ENCODE data around the gene SENP5. TPM values are rescaled to one million over a fixed set of nuclear protein-coding genes. Genes with fewer than 3 reads are reported as not detected.
A peak's percentile ranks its signal among the peaks of the same experiment; 100 is the strongest.

The SENP5 gene
- total and polyA plus RNA-seq, 2 of the 8 experiments (the other 6 are each of a cell fraction or from before 2014, with no cell fraction given), result 6.7 to 27.3 TPM

DNA sequence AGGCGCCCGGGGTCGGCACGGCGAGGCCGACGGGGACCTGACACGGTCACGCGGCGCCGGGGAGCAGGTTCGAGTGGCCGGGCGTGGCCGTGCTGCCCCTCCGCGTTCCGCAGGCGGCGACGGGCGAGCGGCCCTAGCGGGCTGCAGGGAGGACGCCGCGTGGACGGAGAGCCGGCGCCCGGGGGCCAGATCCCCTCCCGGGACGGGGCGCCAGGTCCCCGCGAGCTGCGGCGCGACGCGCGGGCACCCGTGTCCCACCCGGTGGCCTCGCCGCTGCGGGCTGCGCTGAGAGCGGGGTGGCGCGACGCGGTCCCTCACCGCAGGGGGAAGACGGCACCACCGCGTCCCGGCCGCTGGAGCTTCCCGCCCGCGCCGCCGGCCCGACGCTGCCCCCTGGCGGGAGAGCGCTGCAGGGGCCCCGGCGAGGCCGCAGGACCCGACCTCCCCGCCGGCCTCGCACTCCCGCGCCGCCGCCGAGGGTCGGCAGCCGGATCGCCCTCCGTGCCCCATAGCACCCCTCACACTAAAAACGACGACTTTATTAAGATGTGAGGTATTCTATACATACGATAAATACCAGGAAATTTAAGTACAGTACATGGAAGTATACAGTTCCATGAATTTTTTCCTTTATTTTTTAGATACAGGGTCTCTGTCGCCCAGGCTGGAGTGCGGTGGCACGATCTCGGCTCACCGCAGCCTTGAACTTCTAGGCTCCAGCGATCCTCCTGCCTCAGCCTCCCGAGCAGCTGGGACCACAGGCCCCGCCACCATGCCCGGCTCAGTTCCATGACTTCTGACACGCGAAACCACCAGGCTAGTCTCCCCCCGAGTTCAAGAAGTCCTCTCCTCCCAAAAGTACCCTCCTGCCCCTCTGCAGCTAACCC lies 102.2 kb downstream of the SENP5 start:
- WGBS, 2 experiments (ENCODE audit: extremely low coverage in 1 of 2, insufficient coverage in 1 of 2, insufficient read length in 1 of 2, insufficient replicate concordance in 2 of 2, low coverage in 1 of 2, low lambda C conversion rate in 2 of 2, missing lambda C conversion rate in 1 of 2), result 18% methylated on average over 44 of the region's 100 CpGs; no CpG with 5 or more reads in 1 of the 2 experiments
- no peak overlapping the region for H2AFZ ChIP-seq (ENCODE audit: low read length)
- no peak overlapping the region for H3K56ac ChIP-seq (replicated peaks; ENCODE audit: insufficient read length, low read depth, low read length)
- ChIA-PET POLR2A (ENCODE audit: partially characterized antibody) (interaction anchor here (0.7 to 1.0 kb wide), 2 partner anchors 21 to 28 kb away, joined by 3 to 6 read pairs; partner anchors contain the start of gene NCBP2), CTCF (ENCODE audit: partially characterized antibody) (interaction anchor here (0.8 to 2.8 kb wide), 20 partner anchors 8 to 897 kb away, joined by 3 to 10 read pairs (median 4); no protein-coding TSS in a partner anchor)
- DNase-seq (ENCODE audit: low read depth in 1 of 2, low spot score in 2 of 2) (peak in 1 of 2 experiments; percentile 87), FAIRE-seq (no peak)
- no peaks in the 10 kb centered on the region for H3K79me1 ChIP-seq (ENCODE audit: low read depth, low read length)
- no peak overlapping the region for H4K5ac ChIP-seq (ENCODE audit: insufficient read length, low read depth, low read length)
- H3K18ac ChIP-seq (ENCODE audit: extremely low read depth, low read length), result no peak overlapping the region
- H3K4me2 ChIP-seq (ENCODE audit: insufficient read depth in 1 of 2, low read depth in 2 of 2, low read length in 2 of 2), result peak overlapping the region; percentile 70 to 88
- peaks cover 10% of the 10 kb centered on the region; the same call in 1 of the 2 replicates for H3K23me2 ChIP-seq (ENCODE audit: low read depth, low read length)
- H2BK12ac ChIP-seq (ENCODE audit: low read depth, low read length), result no peak overlapping the region
- 0 out of 2 replicates have a peak overlapping the region, but pooled peaks have one; percentile 34 for H2AK5ac ChIP-seq (ENCODE audit: low read depth, low read length)
- no peak overlapping the region for H3K14ac ChIP-seq (ENCODE audit: insufficient read length)
- H3K4ac ChIP-seq (replicated peaks; ENCODE audit: insufficient read length, low read depth, low read length), result no peak overlapping the region
- peak overlapping the region; percentile 26 to 74 (median 31); a peak in 7 of 8 replicates for H3K4me3 ChIP-seq (ENCODE audit: extremely low read depth in 1 of 4, insufficient read depth in 2 of 4, low read depth in 3 of 4, low read length in 4 of 4)
- H3K9me3 ChIP-seq (ENCODE audit: insufficient read depth in 2 of 2, low read depth in 1 of 2, low read length in 1 of 2), result no peaks in the 10 kb centered on the region
- H4K20me1 ChIP-seq (replicated peaks in 1 of 2; ENCODE audit: control insufficient read depth in 1 of 2, insufficient read depth in 2 of 2, low read length in 2 of 2), result no peaks in the 10 kb centered on the region
- peak overlapping the region; percentile 85 for H4K8ac ChIP-seq (ENCODE audit: extremely low read depth, insufficient read depth, low read length)
- peaks cover 52 to 66% (median 63%) of the 10 kb centered on the region in 4 experiments for H3K27me3 ChIP-seq (replicated peaks in 1 of 4; ENCODE audit: control insufficient read depth in 3 of 4, extremely low read depth in 1 of 4, insufficient read depth in 3 of 4, low read length in 3 of 4)
- H2BK20ac ChIP-seq (ENCODE audit: low read length), result no peak overlapping the region
- no peak overlapping the region for H2BK120ac ChIP-seq (replicated peaks; ENCODE audit: low read depth, low read length)
- peaks cover 0 to 24% (median 10%) of the 10 kb centered on the region in 4 experiments; a peak in 5 of 7 replicates for H3K4me1 ChIP-seq (replicated peaks in 1 of 4; ENCODE audit: control insufficient read depth in 3 of 4, insufficient read depth in 4 of 4, low read length in 3 of 4)
- no peaks in the 10 kb centered on the region for H3K79me2 ChIP-seq (ENCODE audit: control insufficient read depth in 1 of 2, insufficient read depth in 2 of 2, low read length in 2 of 2)
- no peak overlapping the region for H3K23ac ChIP-seq (ENCODE audit: insufficient read length)
- no peak overlapping the region for H3K27ac ChIP-seq (ENCODE audit: low read depth, low read length)
- H4K91ac ChIP-seq (replicated peaks; ENCODE audit: insufficient read length, low read length), result no peak overlapping the region
- peaks cover 0 to 8% (median 0%) of the 10 kb centered on the region in 4 experiments; a peak in 1 of 8 replicates for H3K36me3 ChIP-seq (ENCODE audit: control insufficient read depth in 2 of 4, insufficient read depth in 4 of 4, low read length in 3 of 4)
- H2BK5ac ChIP-seq (ENCODE audit: low read depth, low read length), result no peak overlapping the region
- no peak overlapping the region for H3K9ac ChIP-seq (replicated peaks in 1 of 4; ENCODE audit: extremely low read depth in 1 of 4, low read depth in 3 of 4, low read length in 3 of 4)
- H2BK15ac ChIP-seq (ENCODE audit: low read length), result no peak overlapping the region
- TF ChIP-seq SUZ12 (IDR thresholded peaks at IDR 0.05; ENCODE audit: low read length), result peak; percentile 77
- no peak for TF ChIP-seq EP300 (IDR thresholded peaks at IDR 0.05; ENCODE audit: borderline replicate concordance in 1 of 2, low read depth in 2 of 2, low read length in 2 of 2)
- peak; percentile 50 to 83 for TF ChIP-seq RAD21 (IDR thresholded peaks at IDR 0.05 in 1 of 2, conservative IDR thresholded peaks at IDR 0.05 in 1 of 2; ENCODE audit: low read depth in 2 of 2, low read length in 2 of 2)
- TF ChIP-seq JUN (IDR thresholded peaks at IDR 0.05; ENCODE audit: low read depth, low read length), result no peak
- TF ChIP-seq KDM4A (IDR thresholded peaks at IDR 0.05; ENCODE audit: low read depth, low read length, severe bottlenecking), result peak; percentile 31
- peak; percentile 73 to 96 (median 78) for TF ChIP-seq CTCF (IDR thresholded peaks at IDR 0.05; ENCODE audit: control extremely low read depth in 1 of 3, insufficient read depth in 1 of 3, low read depth in 1 of 3, low read length in 3 of 3)
- TF ChIP-seq BACH1 (IDR thresholded peaks at IDR 0.05; ENCODE audit: low read length), result 0 out of 2 replicates have a peak, but pooled peaks have one; percentile 45
